22Rv1 (cell line): ENCODE data around the gene E2F1.

Experiments used
- H3K27ac ChIP-seq: fragments of 450-650 bp; 2 replicates; pipeline ENCODE4 v1.5.1; 2017
- CTCF ChIP-seq: fragments of 450-650 bp; IDR thresholded peaks from 2 replicates; pipeline ENCODE4 v1.5.1; 2017; ENCODE audit warnings: mild to moderate bottlenecking
- ZFX ChIP-seq: fragments of 450-650 bp; IDR thresholded peaks from 2 replicates; pipeline ENCODE4 v1.6.1; 2017; ENCODE audit warnings: antibody characterized with exemption, borderline replicate concordance

E2F1 gene

GRCh38 chr20:33688938-33689424 lies 2.8 kb upstream of the E2F1 start:
- H3K27ac ChIP-seq = no peak overlapping the region
- TF ChIP-seq ZFX = no peak
- TF ChIP-seq CTCF = no peak

GRCh38 chr20:33687993-33688937 lies 2.1 kb upstream of the E2F1 start:
- H3K27ac ChIP-seq = no peak overlapping the region
- TF ChIP-seq CTCF (no peak), ZFX (no peak)

- no peak for TF ChIP-seq CTCF
- TF ChIP-seq ZFX = no peak
- no peak overlapping the region for H3K27ac ChIP-seq
Observed at GRCh38 chr20:33687370-33687915, 1.3 kb upstream of the E2F1 start.

DNA sequence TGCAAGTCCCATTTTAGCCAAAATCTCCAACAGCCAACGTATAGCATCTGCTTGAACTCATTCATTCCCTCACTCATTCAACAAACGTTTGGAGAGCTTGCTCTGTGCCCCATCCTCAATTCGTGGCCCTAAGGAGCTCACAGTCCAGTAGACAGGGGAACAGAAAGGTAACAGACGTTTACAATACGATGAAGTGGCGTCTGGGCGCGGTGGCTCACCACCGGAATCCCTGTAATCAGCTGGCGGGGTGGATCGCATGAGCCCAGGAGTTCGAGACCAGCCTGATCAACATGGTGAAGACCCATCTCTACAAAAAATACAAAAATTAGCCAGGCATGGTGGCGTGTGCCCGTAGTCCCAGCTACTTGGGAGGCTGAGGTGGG lies 790 bp upstream of the E2F1 start:
- TF ChIP-seq ZFX (no peak), CTCF (no peak)
- 0 out of 2 replicates have a peak overlapping the region, but pooled peaks have one; percentile 86 for H3K27ac ChIP-seq

GRCh38 chr20:33685328-33686099 lies 671 bp downstream of the E2F1 start:
- TF ChIP-seq ZFX = no peak
- TF ChIP-seq CTCF = no peak
- peak overlapping the region; percentile 86 for H3K27ac ChIP-seq

- peak overlapping the region; percentile 86 for H3K27ac ChIP-seq
- no peak for TF ChIP-seq ZFX
- no peak for TF ChIP-seq CTCF
Observed at GRCh38 chr20:33684533-33685327, 1.5 kb downstream of the E2F1 start.
